Mesendoderm (in vitro differentiated cells): Measurements from ENCODE around the gene C2CD3.

Experiments
- DNase-seq: peaks from one replicate; pipeline ENCODE4 v3.0.0; 2013
- H2AK5ac ChIP-seq: 2 replicates; pipeline ENCODE4 v1.6.1; 2013; ENCODE audit warnings: low read length, inconsistent platforms
- H2BK120ac ChIP-seq: 2 replicates; pipeline ENCODE4 v1.6.1; 2013; ENCODE audit warnings: low read depth, mild to moderate bottlenecking, low read length, moderate library complexity, mixed read lengths
- H2BK15ac ChIP-seq: replicated peaks from 2 replicates; pipeline ENCODE4 v1.6.1; 2013; ENCODE audit warnings: low read depth, mild to moderate bottlenecking, moderate library complexity
- H2BK5ac ChIP-seq: 2 replicates; pipeline ENCODE4 v1.6.1; 2013; ENCODE audit warnings: low read length, inconsistent platforms
- H3K18ac ChIP-seq: 2 replicates; pipeline ENCODE4 v1.6.1; 2013; ENCODE audit warnings: mild to moderate bottlenecking, low read length, mixed read lengths
- H3K23ac ChIP-seq: one replicate; pipeline ENCODE4 v1.6.1; 2013; ENCODE audit warnings: low read length
- H3K27ac ChIP-seq: 2 replicates; pipeline ENCODE4 v1.5.1; 2013; ENCODE audit warnings: low read depth, mild to moderate bottlenecking, inconsistent platforms, low read length, moderate library complexity
- H3K27me3 ChIP-seq: 2 replicates; pipeline ENCODE4 v1.6.1; 2013; ENCODE audit warnings: low read length, control low read depth, mild to moderate bottlenecking, inconsistent platforms; ENCODE audit not compliant: insufficient read depth, poor library complexity
- H3K36me3 ChIP-seq: 2 replicates; pipeline ENCODE4 v1.6.1; 2013; ENCODE audit warnings: low read length, inconsistent platforms; ENCODE audit not compliant: control insufficient read depth, insufficient read depth
- H3K4ac ChIP-seq: one replicate; pipeline ENCODE4 v1.6.1; 2013; ENCODE audit warnings: low read depth, mild to moderate bottlenecking, low read length, moderate library complexity
- H3K4me1 ChIP-seq: 2 replicates; pipeline ENCODE4 v1.6.1; 2013; ENCODE audit warnings: low read depth, low read length, inconsistent platforms; ENCODE audit not compliant: control insufficient read depth
- H3K4me2 ChIP-seq: 2 replicates; pipeline ENCODE4 v1.6.1; 2013; ENCODE audit warnings: low read length
- H3K4me3 ChIP-seq: 2 replicates; pipeline ENCODE4 v1.5.1; 2013; ENCODE audit warnings: mild to moderate bottlenecking, low read length
- H3K56ac ChIP-seq: one replicate; pipeline ENCODE4 v1.6.1; 2013; ENCODE audit warnings: low read length
- H3K79me1 ChIP-seq: 2 replicates; pipeline ENCODE4 v1.6.1; 2013; ENCODE audit warnings: low read length, inconsistent platforms
- H3K79me2 ChIP-seq: 2 replicates; pipeline ENCODE4 v1.6.1; 2013; ENCODE audit warnings: mild to moderate bottlenecking, low read length; ENCODE audit not compliant: control insufficient read depth, insufficient read depth
- H3K9ac ChIP-seq: 2 replicates; pipeline ENCODE4 v1.6.1; 2013; ENCODE audit warnings: low read length, inconsistent platforms
- H4K5ac ChIP-seq: one replicate; pipeline ENCODE4 v1.6.1; 2013; ENCODE audit warnings: low read length
- H4K8ac ChIP-seq: one replicate; pipeline ENCODE4 v1.6.1; 2013; ENCODE audit warnings: low read depth, mild to moderate bottlenecking, control low read depth, low read length, moderate library complexity
- WGBS: extraction: QIAGEN DNeasy Blood & Tissue Kit; methylation state at CpG from one replicate; pipeline ENCODE4 v1.1.7; 2013; ENCODE audit warnings: low lambda C conversion rate, missing lambda C conversion rate; ENCODE audit not compliant: insufficient coverage; ENCODE audit errors: extremely low coverage; 5-methylcytosine and 5-hydroxymethylcytosine counted together

The C2CD3 gene

DNA sequence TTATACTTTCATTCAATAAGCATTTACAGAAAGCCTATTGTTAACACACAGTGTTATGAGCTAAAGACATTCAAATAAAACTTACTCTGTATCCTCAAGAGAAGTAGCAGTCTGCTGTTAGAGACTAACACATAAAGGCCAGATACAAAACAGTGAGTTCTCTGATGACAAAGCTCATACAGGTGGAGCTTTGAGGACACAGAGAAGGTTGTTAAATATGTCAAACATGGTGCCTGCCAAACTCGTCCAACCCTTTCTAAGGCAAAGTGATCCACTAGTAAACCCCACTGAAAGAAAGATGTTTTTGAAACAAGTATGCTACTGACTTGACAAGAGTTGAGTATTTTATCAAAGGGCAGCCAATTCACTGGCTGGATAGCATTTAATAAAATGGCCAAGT is 70.1 kb downstream of the C2CD3 start:
- no peak for DNase-seq
- Histone ChIP-seq H2BK5ac (no peak overlapping the region), H2AK5ac (no peak overlapping the region), H3K9ac (no peak overlapping the region), H3K79me2 (no peaks in the 10 kb centered on the region), H3K4ac (no peak overlapping the region), H3K36me3 (peaks cover 2% of the 10 kb centered on the region), H3K4me1 (no peaks in the 10 kb centered on the region), H3K27me3 (no peaks in the 10 kb centered on the region), H2BK120ac (no peak overlapping the region), H3K18ac (no peak overlapping the region), H3K4me3 (no peak overlapping the region), H3K79me1 (no peaks in the 10 kb centered on the region), H4K8ac (no peak overlapping the region), H2BK15ac (no peak overlapping the region), H3K23ac (no peak overlapping the region), H3K56ac (no peak overlapping the region), H3K27ac (no peak overlapping the region), H3K4me2 (no peak overlapping the region), H4K5ac (no peak overlapping the region)
- WGBS: no CpG with 5 or more reads among the region's 1 CpG

DNA sequence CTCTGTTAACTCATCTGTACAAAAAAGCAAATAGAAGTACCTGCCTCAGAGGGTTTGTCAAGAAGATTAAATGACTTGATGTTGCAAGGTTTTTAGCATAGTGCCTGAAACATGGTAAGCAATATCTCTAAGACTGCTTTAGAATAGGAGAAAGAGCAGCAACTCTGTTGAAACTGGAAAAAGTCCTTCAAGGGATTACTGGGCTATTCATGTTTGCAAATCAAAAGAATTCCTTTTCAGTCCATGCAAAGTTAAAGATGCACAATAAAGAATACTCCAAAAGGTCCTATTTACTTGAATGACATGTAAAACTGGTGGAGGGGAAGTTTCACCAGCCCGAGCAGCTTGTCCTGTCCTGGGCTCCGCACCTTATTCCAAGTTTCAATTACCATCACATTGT is 70.6 kb downstream of the C2CD3 start:
- H3K4me2 ChIP-seq: no peak overlapping the region
- H3K23ac ChIP-seq: no peak overlapping the region
- H3K79me2 ChIP-seq: no peaks in the 10 kb centered on the region
- no peak overlapping the region for H2AK5ac ChIP-seq
- H3K9ac ChIP-seq: no peak overlapping the region
- H3K27me3 ChIP-seq: no peaks in the 10 kb centered on the region
- H3K56ac ChIP-seq: no peak overlapping the region
- H3K27ac ChIP-seq: no peak overlapping the region
- H2BK5ac ChIP-seq: no peak overlapping the region
- peaks cover 2% of the 10 kb centered on the region for H3K36me3 ChIP-seq
- H3K4ac ChIP-seq: no peak overlapping the region
- no peak overlapping the region for H2BK15ac ChIP-seq
- H3K18ac ChIP-seq: no peak overlapping the region
- H3K4me1 ChIP-seq: no peaks in the 10 kb centered on the region
- no peak overlapping the region for H3K4me3 ChIP-seq
- DNase-seq: no peak
- H4K8ac ChIP-seq: no peak overlapping the region
- WGBS: no CpG with 5 or more reads among the region's 2 CpGs
- H4K5ac ChIP-seq: no peak overlapping the region
- no peak overlapping the region for H2BK120ac ChIP-seq
- H3K79me1 ChIP-seq: no peaks in the 10 kb centered on the region

DNA sequence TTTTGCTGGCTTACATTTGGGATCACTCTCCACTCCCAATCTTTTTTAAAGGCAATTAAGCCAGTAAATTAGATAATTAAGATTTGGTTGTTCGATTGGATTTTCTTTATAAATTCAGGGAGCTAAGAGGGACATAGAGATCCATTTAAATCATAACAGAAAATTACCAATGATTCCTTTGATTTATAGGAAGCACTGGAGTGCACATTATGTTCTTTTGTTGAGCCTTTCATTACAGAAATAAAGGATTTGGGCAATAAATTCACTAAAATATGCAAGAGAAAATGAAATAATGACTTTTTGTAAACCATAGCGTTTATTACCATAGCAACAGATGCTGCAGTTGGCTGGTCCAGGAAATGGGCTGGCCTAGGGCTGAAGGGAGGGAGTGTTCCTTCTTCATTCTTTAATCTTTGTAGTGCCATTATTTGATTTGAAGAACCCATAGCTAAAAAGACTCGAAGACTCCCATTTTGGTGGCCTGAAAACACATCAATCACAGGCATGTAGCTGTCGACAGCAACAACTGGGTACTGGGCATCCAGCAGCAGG is 73.0 kb downstream of the C2CD3 start:
- Histone ChIP-seq H4K5ac (no peak overlapping the region), H2BK5ac (no peak overlapping the region), H3K36me3 (peaks cover 4% of the 10 kb centered on the region), H3K23ac (no peak overlapping the region), H3K4me3 (no peak overlapping the region), H3K56ac (no peak overlapping the region), H4K8ac (no peak overlapping the region), H2AK5ac (no peak overlapping the region), H3K27me3 (no peaks in the 10 kb centered on the region), H3K4me1 (no peaks in the 10 kb centered on the region), H2BK120ac (no peak overlapping the region), H3K79me2 (no peaks in the 10 kb centered on the region), H3K27ac (no peak overlapping the region), H3K18ac (no peak overlapping the region), H3K9ac (no peak overlapping the region), H3K4me2 (no peak overlapping the region), H3K79me1 (no peaks in the 10 kb centered on the region), H3K4ac (no peak overlapping the region), H2BK15ac (no peak overlapping the region)
- DNase-seq: no peak
- WGBS: 100% methylated on average over 1 of the region's 4 CpGs

GRCh38 chr11:74094393-74094792 is 76.4 kb downstream of the C2CD3 start:
- H2BK15ac ChIP-seq: no peak overlapping the region
- no peak overlapping the region for H3K4me2 ChIP-seq
- H3K79me1 ChIP-seq: no peaks in the 10 kb centered on the region
- no peak overlapping the region for H3K4me3 ChIP-seq
- no peak overlapping the region for H2BK120ac ChIP-seq
- no peak overlapping the region for H3K56ac ChIP-seq
- no peak overlapping the region for H3K23ac ChIP-seq
- no peak overlapping the region for H3K9ac ChIP-seq
- H4K8ac ChIP-seq: no peak overlapping the region
- H4K5ac ChIP-seq: no peak overlapping the region
- H2AK5ac ChIP-seq: no peak overlapping the region
- H3K79me2 ChIP-seq: no peaks in the 10 kb centered on the region
- H3K27ac ChIP-seq: no peak overlapping the region
- H3K4ac ChIP-seq: no peak overlapping the region
- WGBS: no CpG with 5 or more reads among the region's 4 CpGs
- H2BK5ac ChIP-seq: no peak overlapping the region
- H3K27me3 ChIP-seq: no peaks in the 10 kb centered on the region
- peaks cover 4% of the 10 kb centered on the region for H3K36me3 ChIP-seq
- peak; percentile 9 for DNase-seq
- no peaks in the 10 kb centered on the region for H3K4me1 ChIP-seq
- no peak overlapping the region for H3K18ac ChIP-seq

- H3K79me1 ChIP-seq: no peaks in the 10 kb centered on the region
- H4K5ac ChIP-seq: no peak overlapping the region
- no peak overlapping the region for H3K4ac ChIP-seq
- H3K23ac ChIP-seq: no peak overlapping the region
- H3K56ac ChIP-seq: no peak overlapping the region
- no peak overlapping the region for H4K8ac ChIP-seq
- DNase-seq: peak; percentile 68
- H2AK5ac ChIP-seq: no peak overlapping the region
- H2BK5ac ChIP-seq: no peak overlapping the region
- H3K27me3 ChIP-seq: no peaks in the 10 kb centered on the region
- H3K4me2 ChIP-seq: no peak overlapping the region
- no peak overlapping the region for H3K18ac ChIP-seq
- WGBS: no CpG with 5 or more reads among the region's 6 CpGs
- no peaks in the 10 kb centered on the region for H3K79me2 ChIP-seq
- no peak overlapping the region for H2BK120ac ChIP-seq
- H3K9ac ChIP-seq: no peak overlapping the region
- H3K27ac ChIP-seq: no peak overlapping the region
- no peaks in the 10 kb centered on the region for H3K4me1 ChIP-seq
- no peak overlapping the region for H3K4me3 ChIP-seq
- no peak overlapping the region for H2BK15ac ChIP-seq
- H3K36me3 ChIP-seq: peaks cover 4% of the 10 kb centered on the region
These were observed 78.4 kb downstream of the C2CD3 start for GRCh38 chr11:74092425-74092824.

DNA sequence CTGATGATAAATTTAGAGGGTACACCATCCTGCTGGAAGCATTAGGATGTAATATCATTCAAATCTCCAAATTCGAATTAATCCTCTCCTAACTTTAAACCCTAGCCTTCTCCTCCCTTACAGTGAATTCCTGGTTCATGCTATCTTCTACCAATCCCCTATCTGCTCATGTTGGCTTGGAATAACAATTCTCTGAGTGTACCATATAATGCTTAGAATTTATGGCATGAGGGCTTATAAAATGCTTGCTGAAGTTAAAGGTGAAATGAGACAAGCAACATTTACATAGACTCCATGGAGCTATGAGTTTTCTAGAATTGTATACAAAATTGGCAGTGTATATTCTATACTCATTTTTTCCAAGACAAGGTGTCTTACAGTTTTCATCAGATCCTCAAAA is 79.3 kb downstream of the C2CD3 start:
- Histone ChIP-seq H3K18ac (no peak overlapping the region), H2BK5ac (no peak overlapping the region), H3K79me2 (no peaks in the 10 kb centered on the region), H3K27ac (no peak overlapping the region), H3K23ac (no peak overlapping the region), H4K5ac (no peak overlapping the region), H3K79me1 (no peaks in the 10 kb centered on the region), H2BK15ac (no peak overlapping the region), H3K4me3 (no peak overlapping the region), H3K36me3 (peaks cover 4% of the 10 kb centered on the region), H3K4me2 (no peak overlapping the region), H3K4ac (no peak overlapping the region), H3K4me1 (no peaks in the 10 kb centered on the region), H3K56ac (no peak overlapping the region), H2AK5ac (no peak overlapping the region), H2BK120ac (no peak overlapping the region), H3K9ac (no peak overlapping the region), H4K8ac (no peak overlapping the region), H3K27me3 (no peaks in the 10 kb centered on the region)
- DNase-seq: no peak
- WGBS: no CpG with 5 or more reads among the region's 1 CpG
